GM12864 (cell line): ENCODE data around the gene SPAG4.

Source experiments
- DNase-seq: peaks from one replicate; pipeline ENCODE4 v3.0.0-alpha.2; 2011; ENCODE audit warnings: low read depth
- H3K4me3 ChIP-seq: 2 replicates; pipeline ENCODE4 v1.5.1; 2011; ENCODE audit warnings: mild to moderate bottlenecking, low read depth, low read length, control low read depth
- CTCF ChIP-seq: IDR thresholded peaks from 2 replicates; pipeline ENCODE4 v1.5.1; 2011; ENCODE audit warnings: low read depth, mild to moderate bottlenecking, moderate library complexity, low read length, control low read depth, inconsistent platforms; ENCODE audit errors: missing control alignments

The SPAG4 gene

GRCh38 chr20:35578469-35578868, 37.2 kb upstream of the SPAG4 start:
- TF ChIP-seq CTCF: no peak
- DNase-seq: no peak
- H3K4me3 ChIP-seq: no peak overlapping the region

- no peak for TF ChIP-seq CTCF
- no peak overlapping the region for H3K4me3 ChIP-seq
- DNase-seq: no peak
Observed at GRCh38 chr20:35579196-35579595, 36.4 kb upstream of the SPAG4 start.

- H3K4me3 ChIP-seq: no peak overlapping the region
- no peak for DNase-seq
- no peak for TF ChIP-seq CTCF
Observed at GRCh38 chr20:35582131-35582530, 33.5 kb upstream of the SPAG4 start.

GRCh38 chr20:35582741-35583404, 32.8 kb upstream of the SPAG4 start:
- DNase-seq: no peak
- no peak overlapping the region for H3K4me3 ChIP-seq

GRCh38 chr20:35583636-35584560, 31.7 kb upstream of the SPAG4 start:
- no peak for TF ChIP-seq CTCF
- H3K4me3 ChIP-seq: no peak overlapping the region
- DNase-seq: no peak

More at GRCh38 chr20:35582741-35583404, 32.8 kb upstream of the SPAG4 start:
- no peak for TF ChIP-seq CTCF

GRCh38 chr20:35586751-35587425, 28.7 kb upstream of the SPAG4 start:
- TF ChIP-seq CTCF: no peak
- DNase-seq: no peak
- no peak overlapping the region for H3K4me3 ChIP-seq
